Stimulated activated CD4-positive, alpha-beta T cell treated with anti-CD3 and anti-CD28 coated beads, Interleukin-1b, Interleukin-23, amount 100 ng/mL, for 1 hour (primary cell): ENCODE results near the gene TBRG4.
"Not testable (repeated sequence)": the region's sequence is repeated elsewhere in the genome, so short reads cannot be mapped to it uniquely, and the experiment has no call there.

ENCODE experiments used
- DNase-seq, 2 donors: peaks; one replicate each; pipeline ENCODE4 v3.0.0-alpha.2; 2020; ENCODE audit warnings: low read depth in 2 of 2

TBRG4 gene

DNA sequence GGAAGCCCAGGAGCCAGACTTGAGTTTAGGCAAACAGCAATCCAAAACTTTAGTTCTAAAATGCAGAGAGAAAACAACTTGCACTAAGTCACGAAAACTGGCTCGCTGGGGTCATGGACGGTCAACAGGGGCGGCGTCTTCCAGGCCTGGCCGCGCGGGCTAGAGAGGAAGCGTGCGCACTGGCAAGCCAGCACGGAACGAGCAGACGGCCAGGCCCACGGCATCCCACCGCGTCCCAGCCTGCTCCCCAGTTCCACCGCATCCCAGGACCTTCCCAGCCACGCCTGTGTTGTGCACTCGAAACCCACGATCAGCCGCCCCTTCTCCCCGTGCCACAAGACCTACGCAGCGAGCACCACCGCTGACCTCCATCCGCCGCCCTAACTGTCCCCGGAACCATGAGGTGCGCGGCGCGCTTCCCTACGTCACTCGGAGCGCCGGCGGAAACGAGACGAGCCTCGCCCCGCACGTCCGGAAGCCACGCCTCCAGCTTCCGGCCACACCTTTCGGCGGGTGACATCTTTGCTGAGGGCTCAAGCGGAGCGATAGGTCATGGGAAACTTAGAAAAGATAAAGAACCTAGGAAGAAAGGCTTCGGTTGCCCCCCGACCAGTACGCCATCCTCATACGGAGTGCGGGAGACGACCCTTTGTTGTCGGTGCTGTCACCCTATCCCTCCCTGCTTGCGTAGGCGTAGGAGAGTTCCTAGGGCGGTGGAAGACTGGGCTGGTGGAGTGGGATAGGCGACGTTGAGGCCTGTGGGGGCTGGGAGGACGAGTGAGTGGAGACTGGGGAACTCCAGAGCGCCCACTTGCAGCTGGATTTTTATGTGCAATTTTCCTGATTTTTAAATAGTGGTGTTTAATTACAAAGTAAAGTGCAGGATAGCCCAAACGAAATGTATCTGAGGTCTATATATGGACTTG is at the start of gene TBRG4:
TBRG4 (minus strand) TSS at position 400 of the 926 bp plus-strand sequence. CDS start 2,460 bp downstream, outside the sequence.
- DNase-seq: peak; percentile 80 to 89

DNA sequence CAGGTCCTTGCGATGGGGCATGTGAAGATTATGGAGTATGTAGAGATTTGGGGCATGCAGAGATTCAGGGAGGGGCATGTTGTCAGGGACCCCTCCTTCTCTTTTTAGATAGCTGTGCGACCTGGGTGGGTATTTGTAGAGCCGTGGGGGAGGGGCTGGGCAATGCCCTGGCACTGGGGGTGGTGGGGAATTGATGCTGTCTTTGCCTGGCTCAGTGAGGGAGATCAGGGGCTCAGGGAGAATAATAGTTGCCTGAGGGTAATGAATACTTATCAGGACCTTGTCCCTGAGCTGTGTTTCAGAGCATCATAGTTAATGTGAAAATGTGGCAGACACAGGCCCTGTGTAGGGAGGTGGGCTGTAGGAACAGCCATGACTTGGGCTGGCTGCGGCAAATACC is 49.6 kb upstream of the TBRG4 start:
- no peak for DNase-seq

DNA sequence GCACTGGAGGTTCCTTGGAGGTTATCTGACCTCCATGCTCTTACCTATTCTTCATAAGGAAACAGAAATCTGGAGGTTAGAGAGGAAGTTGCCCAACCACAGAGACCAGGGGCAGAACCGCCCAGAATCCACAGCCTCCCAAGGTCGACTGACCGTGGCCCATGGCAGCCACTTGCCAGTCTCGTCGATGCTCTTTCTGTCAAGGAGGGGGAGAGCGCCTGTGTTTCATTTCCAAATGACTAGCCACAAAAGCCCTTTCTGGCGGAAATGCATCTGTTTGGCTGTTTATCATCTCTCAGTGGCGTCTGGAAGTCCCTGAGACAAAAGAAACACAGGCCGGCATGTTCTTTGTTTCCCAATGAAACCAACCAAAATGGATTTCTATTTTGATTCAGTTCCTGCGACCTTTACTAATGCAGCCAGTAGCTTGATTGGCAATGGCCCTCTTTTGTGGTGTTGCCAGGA is 49.0 kb upstream of the TBRG4 start:
- no peak for DNase-seq

DNA sequence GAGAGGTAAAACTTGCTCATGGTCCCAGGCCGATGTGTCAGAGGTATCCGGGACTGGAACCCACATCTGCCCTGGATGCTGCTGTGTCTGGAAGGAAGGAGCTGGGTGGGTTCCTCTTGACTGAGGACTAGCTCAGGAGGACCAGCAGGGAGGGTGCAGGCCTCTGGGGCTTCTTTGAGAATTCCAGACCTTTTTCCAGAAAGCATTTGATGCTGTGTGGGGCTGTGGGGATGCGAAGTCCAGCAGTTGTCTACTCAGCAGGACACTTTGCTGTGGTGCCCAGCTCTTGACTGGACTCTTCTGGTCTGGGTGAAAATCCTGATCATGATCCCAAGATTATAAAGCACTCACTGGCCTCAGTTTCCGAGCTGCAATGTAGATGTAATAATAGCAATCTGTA is 47.8 kb upstream of the TBRG4 start:
- DNase-seq: no peak

DNA sequence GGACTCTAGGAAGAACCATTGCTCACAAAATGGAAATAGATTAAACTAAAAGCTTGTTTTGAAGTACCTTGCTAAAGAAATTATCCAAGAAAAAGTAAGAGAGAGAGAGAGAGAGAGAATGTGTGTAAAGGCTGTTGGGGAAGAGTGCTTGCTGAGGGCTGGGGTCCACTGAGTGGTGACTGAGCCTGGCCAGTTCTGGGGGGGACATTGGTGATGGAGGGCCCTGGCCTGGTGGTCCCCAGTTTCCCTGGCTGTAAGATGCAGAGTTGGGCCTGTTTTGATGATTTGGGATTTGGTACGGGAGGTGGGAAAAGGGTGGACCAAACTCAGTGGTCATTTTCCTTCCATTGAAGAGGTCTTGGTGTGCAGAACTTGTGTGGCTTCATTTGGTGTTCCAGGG is 47.0 kb upstream of the TBRG4 start:
- DNase-seq: no peak

GRCh38 chr7:45157653-45158401 is 46.3 kb upstream of the TBRG4 start, which contains the start of gene RAMP3:
Gene RAMP3, plus strand, starts transcription at chr7:45157791. Its CDS starts 38 bp downstream, at chr7:45157829.
- DNase-seq: no peak

DNA sequence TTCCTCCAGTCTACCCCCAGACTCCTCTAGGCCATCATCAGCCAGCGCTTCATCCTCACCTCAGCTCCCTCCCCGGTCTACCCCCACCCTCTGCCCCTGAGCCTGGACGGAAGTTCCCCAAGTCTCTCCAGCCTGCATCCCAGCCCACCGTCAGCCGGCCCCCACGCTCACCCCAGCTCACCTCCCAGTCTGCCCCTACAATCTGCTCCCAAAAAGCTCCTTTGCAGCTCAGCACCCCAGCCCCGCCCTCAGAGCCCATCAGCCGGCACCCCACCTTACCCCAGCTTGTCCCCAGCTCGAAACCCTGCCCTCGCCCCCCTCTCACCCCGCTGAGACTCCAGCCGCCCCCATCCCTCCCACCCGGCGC is 45.8 kb upstream of the TBRG4 start:
- DNase-seq: no peak

DNA sequence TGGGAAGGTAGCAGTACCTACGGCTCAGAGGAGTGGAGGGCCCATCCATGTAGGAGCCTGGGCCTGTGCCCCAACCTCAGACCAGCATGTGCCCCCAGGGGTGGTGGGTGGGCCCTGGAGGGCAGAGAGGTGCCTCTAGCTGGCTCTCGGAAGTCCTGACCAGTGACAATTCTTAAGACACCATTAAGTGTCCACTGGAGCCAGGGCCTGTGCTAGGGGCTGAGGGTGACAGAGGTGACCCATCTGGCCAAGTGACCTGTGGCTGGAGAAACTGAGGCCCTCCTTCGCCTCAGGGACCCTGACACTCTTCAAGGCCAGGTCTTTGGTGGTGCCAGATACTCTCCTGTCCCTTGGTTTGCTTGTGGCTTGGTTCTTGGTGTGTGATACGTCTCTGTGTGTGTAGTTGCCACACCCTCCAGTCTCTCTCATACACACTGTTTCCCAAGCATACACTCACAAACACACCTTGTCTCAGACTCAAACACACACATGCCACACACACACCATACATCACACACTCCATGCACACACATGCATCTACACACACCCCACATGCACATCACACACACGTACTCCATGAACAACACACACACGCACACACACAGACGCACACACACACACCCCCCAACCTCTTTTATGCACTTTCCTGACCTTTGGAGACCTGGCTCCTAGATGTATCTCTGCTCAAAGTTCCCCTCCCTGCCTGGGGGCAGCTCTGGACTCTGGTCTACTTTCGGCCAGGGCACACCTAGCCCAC is 45.2 kb upstream of the TBRG4 start:
- DNase-seq: no peak

DNA sequence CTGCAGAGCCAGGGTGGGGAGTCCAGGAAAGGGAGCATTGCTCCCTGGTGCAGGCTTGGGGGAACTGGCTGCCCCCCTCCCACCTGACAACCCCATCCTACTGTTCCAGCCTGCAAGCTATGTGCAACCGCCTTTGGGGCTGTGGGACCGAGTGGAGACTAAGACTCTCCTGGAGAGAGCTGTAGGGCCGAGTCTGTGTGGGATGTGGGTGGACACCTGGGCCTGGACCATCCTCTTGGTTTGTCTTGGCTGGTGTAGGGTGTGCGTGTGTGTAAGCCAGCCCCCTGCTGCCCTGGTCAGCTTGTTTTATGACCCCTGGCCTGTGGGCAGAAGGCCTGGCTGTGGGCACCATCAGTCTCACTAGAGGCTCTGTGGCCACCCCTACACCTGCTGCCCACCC is 44.4 kb upstream of the TBRG4 start:
- no peak for DNase-seq

DNA sequence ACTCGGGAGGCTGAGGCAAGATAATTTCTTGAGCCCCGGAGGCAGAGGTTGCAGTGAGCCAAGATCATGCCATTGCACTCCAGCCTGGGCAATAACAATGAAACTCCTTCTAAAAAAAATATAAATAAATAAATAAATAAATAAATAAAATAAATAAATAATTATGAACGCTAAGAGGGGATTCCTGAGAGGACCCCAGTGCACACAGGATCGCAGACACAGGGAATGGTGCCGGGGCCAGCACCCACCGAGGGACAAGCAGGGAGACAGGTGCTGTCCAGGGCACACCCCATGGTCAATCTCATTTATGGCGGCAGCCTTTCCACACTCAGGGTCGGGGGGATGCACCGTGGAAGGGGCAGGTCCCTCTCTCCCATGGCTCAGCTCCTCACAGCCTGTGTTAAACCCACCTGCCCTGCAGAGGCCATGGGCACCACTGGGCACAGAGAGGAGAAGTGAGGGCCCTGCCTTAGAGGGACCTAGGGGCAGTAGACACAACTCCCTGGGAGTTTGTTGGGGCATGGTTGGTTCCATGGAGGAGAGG is 43.9 kb upstream of the TBRG4 start:
- DNase-seq: no peak

GRCh38 chr7:45153861-45154260 is 42.4 kb upstream of the TBRG4 start:
- DNase-seq: not testable (repeated sequence)

DNA sequence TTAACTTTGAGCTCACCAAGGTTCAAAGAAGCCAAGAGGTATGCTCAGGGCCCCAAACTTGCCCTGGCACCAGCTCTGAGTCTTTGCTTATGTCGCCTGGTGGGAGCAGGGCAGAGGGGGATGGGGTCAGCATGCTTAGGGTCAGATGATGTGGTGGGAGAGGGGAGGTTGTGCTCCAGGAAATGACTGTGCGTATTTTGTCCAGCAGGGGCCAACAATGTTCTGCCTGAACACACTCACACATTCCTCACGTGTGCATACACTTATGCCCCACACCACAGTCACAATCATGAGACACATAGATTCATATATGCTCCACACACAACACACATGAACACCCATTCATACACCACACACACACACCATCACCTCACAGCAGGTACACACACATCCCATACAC is 41.7 kb upstream of the TBRG4 start:
- DNase-seq: no peak

DNA sequence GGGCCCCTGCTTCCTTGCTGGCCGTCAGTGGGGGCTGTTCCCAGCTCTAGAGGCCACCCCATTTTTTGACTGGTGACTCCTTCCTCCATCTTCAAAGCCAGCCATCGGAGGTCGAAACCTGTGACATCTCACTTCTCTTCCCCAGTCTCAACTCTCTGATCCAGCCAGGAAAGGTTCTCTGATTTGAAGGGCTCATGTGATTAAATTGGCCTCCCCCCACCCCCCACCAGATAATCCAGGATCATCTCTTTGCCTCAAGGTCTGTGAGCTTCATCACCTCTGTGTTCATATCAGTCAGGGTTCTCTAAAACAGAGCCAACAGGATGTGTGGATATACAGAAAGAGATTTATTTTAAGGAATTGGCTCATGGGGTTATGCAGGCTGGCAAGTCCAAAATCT is 40.5 kb upstream of the TBRG4 start:
- DNase-seq: no peak

DNA sequence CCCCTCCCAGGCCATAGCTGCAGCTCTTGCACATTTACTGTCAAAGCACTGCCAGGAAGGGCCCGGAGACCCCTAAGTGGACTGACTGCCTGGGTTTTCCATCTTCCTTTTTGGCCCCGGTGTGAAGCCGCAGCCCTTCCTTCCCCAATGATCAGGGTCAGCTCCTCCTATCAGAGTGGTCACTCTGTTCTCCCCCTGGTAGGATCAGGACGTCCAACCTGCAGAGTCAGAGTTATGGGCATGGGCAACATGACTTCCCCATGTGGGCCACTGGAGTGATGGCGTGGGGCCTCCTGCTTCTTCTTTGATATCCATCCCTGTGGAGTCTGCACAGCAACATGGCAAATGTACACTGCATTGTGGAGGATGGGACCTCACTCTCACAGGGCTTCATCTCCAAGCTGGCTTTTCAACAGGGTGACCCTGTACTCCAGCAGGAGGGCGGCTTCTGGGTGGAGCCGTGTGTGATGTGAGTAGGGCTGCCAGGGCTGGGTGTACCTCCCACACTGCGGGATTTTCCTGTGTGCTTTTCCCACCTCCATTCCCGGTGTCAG is 39.7 kb upstream of the TBRG4 start:
- no peak for DNase-seq

GRCh38 chr7:45150199-45150598 is 38.7 kb upstream of the TBRG4 start:
- no peak for DNase-seq

GRCh38 chr7:45149606-45150005 is 38.1 kb upstream of the TBRG4 start:
- no peak for DNase-seq

- no peak for DNase-seq
Measured at GRCh38 chr7:45148653-45148973, 37.1 kb upstream of the TBRG4 start.

- DNase-seq: no peak
Measured at GRCh38 chr7:45147858-45148652, 36.6 kb upstream of the TBRG4 start.

DNA sequence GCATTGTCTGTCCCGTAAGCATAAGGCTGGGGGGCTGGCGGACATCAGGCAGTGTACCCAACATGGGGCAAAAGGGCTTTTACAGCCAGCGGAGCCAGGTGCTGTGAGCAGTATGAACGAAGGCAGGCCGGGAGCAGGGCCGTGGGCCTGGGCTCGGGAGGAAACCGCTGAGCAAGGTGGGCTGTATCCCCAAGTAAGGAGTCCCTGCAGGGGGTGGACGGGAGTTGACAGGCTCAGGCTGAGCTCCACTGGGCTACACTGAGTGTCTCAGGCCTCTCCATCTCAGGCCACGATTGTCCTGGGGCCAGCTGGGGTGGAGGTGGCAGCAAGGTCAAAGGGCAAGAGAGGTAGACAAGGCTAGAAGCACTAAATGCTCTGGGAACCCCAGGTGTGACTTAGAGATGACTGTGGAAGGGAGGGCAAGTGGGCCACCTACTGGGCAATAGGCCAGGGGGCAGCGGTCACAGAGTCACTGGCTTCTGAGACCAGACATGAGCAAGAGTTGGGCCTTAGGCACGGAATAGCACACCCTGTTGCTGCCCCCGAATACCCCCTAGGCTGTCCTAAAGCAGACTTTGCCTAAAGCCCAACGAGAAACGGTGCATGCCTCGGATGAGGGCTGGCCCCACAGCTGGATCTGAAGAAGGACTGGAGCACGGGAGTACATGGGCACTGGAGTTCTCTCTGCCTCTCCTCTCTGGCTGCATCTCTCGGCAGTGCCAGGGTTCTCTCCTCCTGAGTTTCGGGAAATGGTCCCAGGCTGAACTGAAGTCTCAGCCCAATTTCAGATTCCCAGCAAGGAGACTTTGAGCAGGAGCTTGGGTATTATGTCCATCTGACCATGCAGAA is 35.3 kb upstream of the TBRG4 start:
- no peak for DNase-seq

DNA sequence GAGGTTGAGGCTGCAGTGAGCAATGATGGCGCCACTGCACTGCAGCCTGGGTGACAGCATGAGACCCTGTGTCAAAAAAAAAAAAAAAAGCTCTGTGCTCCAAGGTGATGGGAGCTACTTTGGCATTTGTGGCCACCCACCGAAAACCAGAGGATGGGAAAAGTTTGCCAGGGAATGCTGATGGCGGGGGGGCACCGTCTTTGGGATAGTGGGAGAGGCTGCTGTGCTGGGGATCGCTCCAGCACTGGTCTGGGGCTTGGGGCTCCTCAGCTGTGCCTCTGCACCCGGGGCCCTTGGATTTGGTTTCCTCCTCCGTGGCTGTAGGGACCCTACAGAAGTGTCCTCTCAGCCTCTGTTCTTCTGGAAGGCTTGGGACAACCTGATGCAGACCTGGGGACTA is 34.4 kb upstream of the TBRG4 start:
- DNase-seq: no peak
